GM18517 (cell line): ENCODE results near the gene TNRC18.
"Not testable (repeated sequence)": the region's sequence is repeated elsewhere in the genome, so short reads cannot be mapped to it uniquely, and the experiment has no call there.

Experiments
- ATAC-seq: cut with Tn5 transposase; IDR thresholded peaks from one replicate; pipeline ENCODE4 v1.9.1; 2021; ENCODE audit warnings: mild to moderate bottlenecking, moderate library complexity; ENCODE audit not compliant: unreplicated experiment

The TNRC18 gene, protein sequence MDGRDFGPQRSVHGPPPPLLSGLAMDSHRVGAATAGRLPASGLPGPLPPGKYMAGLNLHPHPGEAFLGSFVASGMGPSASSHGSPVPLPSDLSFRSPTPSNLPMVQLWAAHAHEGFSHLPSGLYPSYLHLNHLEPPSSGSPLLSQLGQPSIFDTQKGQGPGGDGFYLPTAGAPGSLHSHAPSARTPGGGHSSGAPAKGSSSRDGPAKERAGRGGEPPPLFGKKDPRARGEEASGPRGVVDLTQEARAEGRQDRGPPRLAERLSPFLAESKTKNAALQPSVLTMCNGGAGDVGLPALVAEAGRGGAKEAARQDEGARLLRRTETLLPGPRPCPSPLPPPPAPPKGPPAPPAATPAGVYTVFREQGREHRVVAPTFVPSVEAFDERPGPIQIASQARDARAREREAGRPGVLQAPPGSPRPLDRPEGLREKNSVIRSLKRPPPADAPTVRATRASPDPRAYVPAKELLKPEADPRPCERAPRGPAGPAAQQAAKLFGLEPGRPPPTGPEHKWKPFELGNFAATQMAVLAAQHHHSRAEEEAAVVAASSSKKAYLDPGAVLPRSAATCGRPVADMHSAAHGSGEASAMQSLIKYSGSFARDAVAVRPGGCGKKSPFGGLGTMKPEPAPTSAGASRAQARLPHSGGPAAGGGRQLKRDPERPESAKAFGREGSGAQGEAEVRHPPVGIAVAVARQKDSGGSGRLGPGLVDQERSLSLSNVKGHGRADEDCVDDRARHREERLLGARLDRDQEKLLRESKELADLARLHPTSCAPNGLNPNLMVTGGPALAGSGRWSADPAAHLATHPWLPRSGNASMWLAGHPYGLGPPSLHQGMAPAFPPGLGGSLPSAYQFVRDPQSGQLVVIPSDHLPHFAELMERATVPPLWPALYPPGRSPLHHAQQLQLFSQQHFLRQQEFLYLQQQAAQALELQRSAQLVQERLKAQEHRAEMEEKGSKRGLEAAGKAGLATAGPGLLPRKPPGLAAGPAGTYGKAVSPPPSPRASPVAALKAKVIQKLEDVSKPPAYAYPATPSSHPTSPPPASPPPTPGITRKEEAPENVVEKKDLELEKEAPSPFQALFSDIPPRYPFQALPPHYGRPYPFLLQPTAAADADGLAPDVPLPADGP (N-terminal part only)

DNA sequence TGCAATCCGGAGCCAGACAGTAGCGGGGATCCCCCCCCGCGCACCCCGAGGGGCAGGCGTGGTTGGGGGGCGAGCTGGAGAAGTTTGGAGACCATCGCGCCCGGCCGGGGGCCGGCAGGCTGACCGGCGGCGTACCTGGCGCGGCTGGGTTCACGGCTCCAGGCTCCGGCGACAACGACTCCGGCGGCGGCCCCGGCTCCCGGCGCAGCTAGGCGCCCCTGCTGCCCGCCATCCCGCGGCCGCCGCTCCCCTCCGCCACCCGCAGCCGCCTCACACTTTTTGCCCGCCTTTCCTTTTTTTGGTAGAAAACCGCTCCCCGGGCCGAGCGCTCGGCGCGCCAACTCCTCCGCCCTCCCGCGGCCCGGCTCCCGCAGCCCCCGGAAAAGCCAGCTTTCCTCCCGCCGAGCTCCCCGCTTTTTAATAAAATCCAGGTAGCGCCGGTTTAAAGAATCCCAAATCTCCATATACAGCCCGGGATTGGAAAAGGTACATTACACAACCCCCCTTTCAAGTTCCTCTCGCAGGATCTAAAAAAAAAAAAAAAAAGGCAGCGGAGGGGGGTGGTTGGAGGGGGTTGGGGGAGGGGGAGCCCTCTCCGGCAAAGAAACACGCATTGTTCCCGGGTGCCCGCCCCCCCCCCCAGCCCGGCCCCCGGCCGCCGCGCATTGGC is at the start of gene TNRC18:
TNRC18 (minus strand) TSS at position 529 of the 670 bp plus-strand sequence. CDS start 2,588 bp downstream, outside the sequence.
- no peak for ATAC-seq

DNA sequence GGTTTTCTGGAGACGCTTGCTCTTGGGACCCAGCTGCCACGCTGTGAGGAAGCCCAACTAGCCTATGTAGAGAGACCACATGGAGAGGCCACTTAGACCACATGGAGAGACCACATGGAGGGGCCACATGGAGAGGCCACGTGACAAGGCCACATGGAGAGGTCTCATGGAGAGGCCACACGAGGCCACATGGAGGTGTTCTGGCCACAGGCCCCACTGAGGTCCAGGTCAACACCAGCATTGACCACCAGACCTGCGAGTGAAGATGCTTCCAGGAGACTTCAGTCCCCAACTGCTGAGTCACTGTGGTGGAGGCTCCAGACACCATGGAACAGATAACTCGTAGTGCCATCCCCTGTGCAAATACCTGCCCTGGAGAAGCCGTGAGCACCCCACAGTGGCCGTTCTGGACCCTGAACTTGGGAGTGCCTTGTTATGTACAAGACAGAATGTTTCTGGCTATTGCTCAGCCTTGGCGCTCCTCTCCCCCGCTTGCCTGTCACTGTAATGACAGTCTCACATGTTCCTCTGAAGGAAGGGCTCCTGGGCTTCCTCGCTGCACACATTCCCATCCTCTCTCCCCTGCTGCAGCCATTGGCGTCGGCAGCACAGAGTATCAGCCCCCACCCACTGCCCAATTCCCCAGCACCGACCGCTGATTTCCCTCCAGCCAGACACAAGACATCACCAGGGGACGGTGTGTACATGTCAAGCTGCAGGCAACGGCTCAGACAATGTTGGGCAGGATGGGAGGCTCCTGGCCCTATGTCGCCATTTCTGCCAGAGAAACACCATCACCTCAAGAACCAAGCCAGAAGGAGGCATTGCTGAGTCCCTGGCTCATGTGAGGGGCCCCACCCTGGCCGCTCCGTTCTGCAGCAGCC is 49.0 kb upstream of the TNRC18 start:
- no peak for ATAC-seq

DNA sequence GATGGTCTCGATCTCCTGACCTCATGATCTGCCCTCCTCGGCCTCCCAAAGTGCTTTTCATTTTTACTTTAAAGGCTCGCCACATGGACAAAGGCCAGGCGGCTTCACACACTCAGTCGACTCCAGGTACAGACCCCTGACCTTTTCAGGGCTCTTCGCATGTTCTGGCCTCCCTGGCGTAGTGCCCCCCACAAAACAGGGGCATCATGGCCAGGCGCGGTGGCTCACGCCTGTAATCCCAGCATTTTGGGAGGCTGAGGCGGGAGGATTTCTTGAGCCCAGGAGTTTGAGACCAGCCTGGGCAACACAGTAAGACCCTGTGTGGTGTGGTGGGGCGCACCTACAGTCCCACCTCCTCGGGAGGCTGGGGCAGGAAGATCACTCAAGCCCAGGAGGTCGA is 48.0 kb upstream of the TNRC18 start:
- not testable (repeated sequence) for ATAC-seq

DNA sequence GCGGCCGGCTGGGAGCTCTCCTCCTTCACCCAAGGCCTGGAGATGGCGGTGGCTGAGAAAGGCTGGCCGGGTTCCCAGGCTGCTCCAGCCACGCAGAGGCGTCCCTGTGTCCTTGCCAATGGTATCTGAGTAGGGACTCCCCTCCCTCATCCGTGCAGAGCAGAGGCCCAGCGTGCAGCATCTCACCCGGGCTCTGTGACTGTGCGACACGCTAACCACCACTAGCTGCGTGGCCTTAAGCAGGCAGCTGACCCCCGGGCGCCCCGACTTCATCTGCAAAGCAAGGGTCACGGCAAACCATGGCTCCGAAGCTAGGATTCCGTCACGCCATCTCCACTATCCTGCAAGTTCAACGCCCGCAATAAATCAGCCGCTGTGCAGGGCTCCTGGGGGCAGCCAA is 47.2 kb upstream of the TNRC18 start:
- no peak for ATAC-seq

DNA sequence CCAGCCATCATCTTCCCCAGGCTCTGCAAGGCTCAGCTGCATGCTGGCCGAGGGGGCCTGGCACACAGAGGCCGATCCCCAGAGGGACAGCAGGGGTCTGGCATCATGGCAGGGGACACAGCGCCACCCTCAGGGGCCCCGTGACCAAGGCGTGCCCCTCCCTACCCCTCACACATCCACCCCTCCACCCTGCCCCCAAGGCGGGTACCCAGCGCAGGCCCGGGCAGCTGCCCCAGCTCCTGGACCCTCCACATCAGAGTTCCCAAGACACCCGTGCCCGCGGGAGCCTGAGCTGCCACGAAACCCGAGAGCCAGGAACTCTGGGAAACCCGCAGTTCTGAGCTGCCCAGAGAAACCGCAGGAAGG is 46.5 kb upstream of the TNRC18 start:
- ATAC-seq: no peak

DNA sequence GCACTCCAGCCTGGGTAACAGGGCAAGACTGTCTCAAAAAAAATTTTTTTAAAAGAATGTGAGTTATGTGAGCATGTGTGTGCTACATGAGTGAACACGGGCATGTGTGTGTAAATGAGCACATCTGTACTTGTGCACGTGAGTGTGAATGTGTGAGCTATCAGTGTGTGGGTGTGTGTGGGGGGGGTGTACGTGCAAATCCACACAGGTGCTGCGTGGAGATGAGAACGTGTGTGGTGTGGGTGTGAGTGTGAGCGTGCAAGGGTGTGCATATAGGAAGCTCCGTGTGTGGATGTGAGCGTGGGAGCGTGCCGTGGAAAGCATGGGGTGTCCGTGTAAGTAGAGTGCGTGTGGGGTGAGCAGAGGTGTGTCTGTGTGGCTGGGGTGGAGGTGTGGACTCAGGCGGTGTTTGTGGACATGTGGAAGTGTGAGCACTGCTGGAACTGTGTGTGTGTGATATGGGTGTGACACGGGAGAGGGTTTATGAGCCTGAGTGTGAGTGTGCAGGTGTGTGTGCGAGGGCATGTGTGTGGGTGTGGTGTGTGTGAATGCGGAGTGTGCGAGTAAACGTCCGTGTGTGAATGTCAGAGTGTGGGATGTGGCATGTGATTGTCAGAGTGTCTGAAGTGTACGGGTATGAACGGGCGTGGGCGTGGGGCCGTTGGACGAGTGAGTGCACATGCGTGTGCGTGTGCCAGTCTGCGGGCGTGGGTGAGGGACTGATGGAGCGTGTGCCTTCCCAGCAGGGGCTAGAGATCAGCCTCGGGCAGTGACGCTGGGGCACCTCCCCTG is 45.9 kb upstream of the TNRC18 start:
- ATAC-seq: no peak

DNA sequence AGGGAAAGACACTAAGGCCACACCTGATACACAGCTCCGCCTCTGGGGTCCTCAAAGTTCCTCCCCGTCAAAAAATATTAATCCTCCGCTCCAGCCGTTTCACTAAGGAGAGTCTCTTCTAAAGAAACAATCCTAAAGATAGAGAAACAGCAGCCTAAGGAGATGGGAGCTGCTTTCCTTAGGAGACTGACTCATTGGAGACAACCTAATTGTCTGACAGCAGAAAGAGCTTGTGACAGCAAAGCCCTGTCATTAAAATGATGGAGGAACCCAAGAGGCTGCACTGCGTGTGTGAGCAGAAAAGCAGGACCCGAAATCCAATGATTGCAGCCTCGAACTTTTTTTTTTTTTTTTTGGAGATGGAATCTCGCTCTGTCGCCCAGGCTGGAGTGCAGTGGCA is 44.0 kb upstream of the TNRC18 start:
- no peak for ATAC-seq

DNA sequence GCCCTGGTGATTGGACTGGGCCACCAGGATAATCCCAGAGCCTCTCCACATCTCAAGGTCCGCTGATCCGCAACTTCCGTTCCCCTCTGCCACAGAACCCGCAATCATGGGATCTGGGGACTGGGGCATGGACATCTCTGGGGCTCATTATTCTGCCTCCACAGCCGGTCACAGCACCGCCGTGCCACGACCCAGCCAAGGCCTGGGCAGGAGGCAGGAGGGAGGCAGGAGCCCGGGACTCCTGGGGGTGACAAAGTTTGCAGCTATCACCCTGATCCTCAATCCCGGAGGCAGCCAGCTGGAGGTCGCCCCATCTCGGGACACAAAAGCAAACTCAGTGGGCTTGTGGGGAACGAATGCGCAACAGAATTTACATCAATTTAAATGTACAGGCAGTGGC is 42.9 kb upstream of the TNRC18 start:
- no peak for ATAC-seq

DNA sequence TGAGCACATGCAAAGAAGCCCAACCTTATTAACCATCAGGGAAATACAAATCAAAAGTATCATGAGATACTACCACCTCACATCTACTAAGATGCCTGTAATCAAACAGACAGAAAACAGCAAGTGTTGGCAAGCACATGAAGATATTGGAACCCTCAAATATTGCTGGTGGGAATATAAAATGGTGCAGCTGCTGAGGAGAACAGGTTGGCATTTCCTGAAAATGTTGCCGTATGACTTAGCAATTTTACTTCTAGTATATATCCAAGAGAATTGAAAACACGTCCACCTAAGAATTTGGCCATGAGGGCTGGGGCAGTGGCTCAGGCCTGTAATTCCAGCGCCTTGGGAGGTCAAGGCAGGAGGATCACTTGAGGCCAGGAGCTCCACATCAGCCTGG is 39.4 kb upstream of the TNRC18 start:
- no peak for ATAC-seq

DNA sequence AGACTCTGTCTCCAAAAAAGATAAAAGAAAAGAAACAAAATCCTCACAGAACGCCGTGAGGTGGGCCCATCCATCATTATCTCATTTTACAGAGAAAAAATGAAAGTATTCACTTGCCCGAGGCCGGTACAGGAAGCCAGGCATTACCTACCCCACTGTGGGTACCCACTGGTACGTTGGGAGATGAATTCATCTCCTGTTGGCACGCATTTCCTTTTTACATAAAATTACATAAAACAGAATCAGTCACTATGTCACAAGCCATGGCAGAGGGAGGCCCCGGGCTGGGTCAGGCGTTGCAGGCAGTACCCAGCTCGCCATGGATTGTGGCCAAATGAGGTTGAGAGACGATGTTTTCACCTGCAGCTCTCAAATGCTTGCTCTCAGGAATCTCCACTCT is 38.6 kb upstream of the TNRC18 start:
- ATAC-seq: no peak

DNA sequence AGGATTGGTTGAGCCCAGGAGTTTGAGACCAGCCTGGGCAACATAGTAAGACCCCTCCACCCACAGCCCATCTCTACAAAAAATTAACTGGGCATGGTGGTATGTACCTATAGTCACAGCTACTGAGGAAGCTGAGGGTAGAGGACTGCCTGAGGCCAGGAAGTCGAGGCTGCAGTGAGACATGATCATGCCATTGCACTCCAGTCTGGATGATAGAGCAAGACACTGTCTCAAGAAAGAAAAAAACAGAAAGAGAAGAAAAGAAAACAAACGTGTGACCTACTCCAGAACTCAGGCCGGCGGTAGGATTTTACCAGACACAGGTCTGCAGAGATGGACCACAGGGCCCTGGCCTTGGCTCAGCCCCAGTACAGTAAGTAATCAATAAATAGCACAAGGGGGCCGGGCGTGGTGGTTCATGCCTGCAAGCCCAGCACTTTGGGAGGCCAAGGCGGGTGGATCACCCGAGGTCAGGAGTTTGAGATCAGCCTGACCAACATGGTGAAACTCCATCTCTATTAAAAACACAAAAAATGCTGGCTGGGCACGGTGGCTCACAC is 35.4 kb upstream of the TNRC18 start:
- ATAC-seq: no peak

DNA sequence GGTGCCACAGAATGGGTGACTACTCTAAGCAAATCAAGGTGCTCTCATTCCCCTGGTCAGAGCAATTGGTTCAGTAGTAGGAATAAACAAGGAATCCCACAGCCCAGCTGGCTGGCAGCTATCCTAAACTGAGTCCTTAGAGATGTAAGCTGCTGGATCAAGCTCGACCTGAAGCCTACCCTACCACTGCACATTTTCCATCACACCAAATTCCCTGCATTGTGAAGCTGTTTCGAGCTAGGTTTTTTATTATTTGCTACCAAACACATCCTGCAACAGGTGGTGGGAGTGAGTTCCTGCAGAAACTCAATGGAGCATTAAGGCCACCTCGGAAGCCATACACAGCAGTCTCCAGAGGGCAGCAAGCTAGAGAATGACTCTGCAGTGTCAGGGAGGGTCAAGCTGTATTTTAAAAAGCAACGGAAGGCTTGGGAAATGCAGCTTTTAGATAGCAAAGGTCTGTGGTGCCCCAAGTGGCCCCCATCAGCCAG is 33.7 kb upstream of the TNRC18 start:
- ATAC-seq: no peak

DNA sequence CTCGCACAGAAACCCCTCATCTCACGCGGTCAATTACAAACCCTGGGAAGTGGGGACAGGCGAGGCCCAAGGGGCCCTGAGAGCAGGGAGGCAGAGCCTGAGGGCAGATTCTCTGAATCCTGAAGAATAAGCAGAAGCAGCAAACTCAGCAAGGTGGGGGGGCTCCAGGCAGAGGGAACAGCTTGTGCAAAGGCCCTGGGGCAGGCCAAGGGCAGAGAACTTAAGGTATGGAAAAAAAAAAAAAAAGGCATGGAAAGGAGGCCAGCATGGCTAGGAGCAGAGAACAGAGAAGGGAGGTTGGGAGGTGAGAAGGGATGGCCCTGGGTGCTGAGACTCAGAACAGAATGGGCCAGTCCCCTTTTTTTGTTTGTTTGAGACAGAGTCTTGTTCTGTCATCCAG is 32.8 kb upstream of the TNRC18 start:
- no peak for ATAC-seq

DNA sequence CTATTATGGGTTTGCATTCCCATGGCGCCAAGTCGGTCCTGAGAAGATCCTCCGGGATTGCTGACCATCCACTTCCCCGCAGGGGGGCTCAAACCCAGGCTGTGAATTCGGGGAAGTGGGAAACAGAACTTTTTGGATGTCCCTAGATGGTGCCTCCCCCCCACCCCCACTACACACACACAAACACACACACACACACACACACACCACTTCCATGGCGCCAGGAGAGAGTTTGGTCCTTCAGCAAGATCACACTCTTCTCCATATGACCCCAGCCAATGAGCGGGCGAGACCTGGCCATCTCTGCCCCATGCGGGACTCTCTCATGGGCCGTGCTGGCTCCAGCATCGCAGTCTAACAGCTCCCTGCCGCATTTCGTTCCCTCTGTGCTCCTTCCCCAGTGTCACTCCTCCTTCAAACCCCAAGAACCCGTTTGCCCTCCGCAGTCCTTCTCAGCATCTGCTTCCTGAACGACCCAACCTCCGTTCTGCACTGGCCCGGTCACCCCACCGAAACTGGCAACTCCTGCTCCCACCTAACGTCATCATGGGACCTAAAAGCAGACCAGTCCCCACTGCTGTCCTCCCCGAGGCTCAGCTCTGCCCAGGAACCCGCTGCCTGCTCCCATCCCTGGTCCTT is 32.1 kb upstream of the TNRC18 start:
- ATAC-seq: no peak

DNA sequence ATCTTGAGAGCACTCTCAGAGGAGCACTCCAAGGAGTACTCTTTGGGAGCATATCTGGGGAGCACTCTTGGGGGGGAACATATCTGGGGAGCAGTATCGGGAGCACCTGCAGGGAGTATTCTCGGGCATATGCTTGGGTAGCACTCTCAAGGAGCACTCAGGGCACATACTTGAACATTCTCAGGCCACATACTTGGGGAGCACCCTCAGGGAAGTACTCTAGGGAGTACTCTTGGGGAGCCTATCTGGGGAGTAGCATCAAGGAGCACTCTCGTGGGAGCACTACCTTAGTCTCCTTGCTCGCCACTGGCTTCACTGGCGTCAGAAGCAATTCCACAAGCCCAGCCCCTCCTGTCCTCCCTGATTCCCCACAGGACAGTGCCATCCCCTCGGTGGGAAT is 31.5 kb upstream of the TNRC18 start:
- no peak for ATAC-seq

DNA sequence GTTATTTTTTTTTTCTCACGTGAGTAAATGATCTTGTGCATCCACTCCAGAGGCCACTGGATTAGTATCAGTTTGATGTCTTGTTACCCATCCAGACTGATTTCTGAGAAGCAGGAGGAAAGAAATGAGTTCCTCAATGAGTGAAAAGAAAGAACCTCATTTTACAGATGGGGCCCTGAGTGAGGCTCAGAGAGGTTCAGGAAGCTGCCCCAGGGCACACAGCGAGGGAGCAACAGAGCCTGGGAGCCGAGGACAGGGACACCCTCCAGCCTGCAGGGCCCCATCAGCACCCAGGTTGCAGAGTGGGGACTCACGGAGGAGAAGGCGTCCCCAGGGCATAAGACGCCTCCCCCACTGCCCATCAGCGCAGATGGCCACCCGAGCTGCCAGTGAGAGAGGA is 30.9 kb upstream of the TNRC18 start:
- ATAC-seq: no peak

DNA sequence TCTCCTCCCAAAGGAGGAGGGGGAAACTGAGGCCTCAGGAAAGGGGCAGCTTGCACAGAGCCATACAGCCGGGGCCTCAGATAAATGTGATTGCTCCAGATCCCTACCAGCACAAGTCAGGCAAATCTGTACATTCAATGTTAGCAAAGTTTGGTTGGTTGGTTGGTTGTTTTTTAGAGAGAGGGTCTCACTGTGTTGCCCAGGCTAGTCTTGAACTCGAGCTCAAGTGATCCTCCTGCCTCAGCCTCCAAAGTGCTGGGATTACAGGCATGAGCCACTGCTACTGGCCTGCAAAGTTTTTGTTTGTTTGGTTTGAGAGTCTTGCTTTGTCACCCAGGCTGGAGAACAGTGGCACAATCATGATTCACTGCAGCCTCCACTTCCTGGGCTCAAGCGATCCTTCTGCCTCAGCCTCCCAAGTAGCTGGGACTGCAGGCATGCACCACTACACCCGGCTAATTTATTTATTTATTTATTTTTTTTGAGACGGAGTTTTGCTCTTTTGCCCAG is 30.0 kb upstream of the TNRC18 start:
- no peak for ATAC-seq

DNA sequence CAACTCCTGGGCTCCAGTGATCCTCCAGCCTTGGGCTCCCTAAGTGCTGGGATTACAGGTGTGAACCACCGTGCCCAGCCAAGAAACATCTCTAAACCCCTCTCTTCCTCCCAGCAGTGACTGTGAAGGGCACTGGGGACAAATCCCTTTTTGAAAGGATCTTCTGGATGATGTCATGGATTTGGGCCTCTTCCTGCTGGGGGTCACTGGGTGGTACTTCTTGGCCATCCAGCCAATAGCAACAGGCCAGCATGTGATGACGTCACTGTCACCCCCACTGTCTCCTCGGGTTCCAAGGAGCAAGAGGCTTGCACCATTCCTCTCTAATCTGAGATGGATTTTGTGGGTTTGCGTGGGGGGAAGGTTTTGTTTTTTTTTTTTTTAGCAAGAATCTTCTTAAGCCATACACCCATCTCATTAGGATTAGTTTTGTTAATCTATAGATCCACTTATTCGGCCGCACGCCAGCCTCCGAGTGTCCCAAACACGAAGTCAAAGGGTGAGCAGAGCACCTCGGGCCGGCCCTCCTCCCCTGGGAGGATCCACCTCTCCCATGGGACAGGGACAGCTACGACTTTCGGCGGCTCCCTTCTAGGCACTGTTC is 29.4 kb upstream of the TNRC18 start:
- no peak for ATAC-seq
